T-helper 22 cell (primary cell): ENCODE results near the gene FOXN3.

Experiments
- DNase-seq: peaks from one replicate; pipeline ENCODE4 v3.0.0-alpha.2; 2020; ENCODE audit warnings: low read depth

Gene FOXN3

GRCh38 chr14:89430391-89431236 is 13.6 kb upstream of the FOXN3 start:
- no peak for DNase-seq

GRCh38 chr14:89429199-89430181 is 12.5 kb upstream of the FOXN3 start:
- no peak for DNase-seq

- DNase-seq = no peak
These were observed 11.6 kb upstream of the FOXN3 start for GRCh38 chr14:89428546-89429198.

DNA sequence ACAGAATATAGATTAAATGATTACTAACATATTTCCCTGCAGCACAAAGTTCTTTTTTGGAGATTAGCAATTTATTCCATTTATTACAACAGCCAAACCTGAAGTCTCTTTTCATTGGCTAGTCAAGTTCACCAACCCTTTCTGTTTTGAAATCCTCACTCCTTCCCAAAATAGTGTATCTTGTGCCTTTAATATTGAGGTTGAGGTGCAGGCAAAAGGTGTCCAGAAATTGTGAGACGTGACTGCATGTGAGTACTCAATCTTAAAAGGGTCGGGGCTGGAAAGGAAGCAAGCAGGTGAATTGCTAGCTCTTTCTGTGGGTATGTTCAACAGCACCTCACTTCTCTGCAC is 11.1 kb upstream of the FOXN3 start:
- DNase-seq = no peak

- DNase-seq = no peak
These were observed 10.6 kb upstream of the FOXN3 start for GRCh38 chr14:89427426-89428172.

DNA sequence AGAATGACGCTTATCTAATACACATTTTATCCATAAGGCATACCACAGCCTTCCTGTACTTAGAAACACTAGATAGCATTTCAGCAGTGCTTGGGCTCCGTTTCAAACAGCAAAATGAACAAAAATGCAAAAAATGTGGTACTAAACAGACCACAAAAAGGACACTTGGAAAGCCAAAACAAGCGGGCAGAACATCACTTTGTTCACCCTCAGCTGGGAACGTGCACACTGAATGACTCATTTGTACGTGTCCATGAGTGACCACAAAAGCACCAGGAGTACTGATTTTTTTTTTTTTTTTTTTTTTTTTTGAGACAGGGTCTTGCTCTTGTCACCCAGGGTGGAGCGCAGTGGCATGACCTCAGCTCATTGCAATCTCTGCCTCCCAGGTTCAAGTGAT is 8.9 kb upstream of the FOXN3 start:
- DNase-seq = no peak

GRCh38 chr14:89424241-89424640 is 7.2 kb upstream of the FOXN3 start:
- DNase-seq = no peak

DNA sequence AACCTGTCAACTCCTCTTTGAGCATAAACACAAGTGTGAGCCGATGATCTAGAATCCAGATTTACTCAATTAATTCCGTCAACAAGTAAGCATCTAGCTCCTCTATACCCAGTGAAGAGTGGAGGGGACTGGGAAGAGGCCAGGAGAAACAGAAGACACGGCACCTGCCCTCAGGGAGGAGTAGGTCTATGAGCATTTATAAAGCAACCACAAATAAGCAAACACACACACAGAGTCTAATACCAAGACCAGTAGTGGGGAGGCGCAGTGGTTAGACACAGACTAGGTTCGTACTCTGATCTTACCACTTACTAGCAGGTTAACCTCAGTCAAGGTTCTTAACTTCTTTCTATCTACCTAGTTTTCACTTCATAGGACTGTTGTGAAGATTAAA is 5.9 kb upstream of the FOXN3 start:
- no peak for DNase-seq

- DNase-seq = no peak
These were observed 5.3 kb upstream of the FOXN3 start for GRCh38 chr14:89422181-89422951.

GRCh38 chr14:89420502-89420901 is 3.5 kb upstream of the FOXN3 start:
- no peak for DNase-seq

- no peak for DNase-seq
These were observed 3.0 kb upstream of the FOXN3 start for GRCh38 chr14:89419973-89420482.

DNA sequence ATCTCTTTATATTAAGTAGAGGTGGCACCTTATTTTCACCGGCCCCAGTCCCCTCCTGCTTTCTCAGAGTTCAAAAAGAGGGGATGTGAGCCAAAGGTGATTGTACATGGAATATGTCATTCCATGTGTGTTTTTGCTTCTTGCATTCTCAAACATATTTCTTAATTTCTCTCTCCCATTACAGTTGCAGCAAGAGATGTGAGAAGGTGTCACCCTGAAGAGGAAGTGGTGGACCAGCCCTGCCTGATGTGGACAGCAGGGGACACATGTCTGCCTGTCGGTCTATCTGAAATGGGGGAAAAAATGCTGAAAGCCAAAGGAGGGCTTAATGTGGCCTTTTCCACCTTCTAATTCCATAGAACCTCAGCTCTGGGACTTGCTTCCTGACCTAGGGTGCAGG is 1.9 kb upstream of the FOXN3 start:
- DNase-seq = no peak

GRCh38 chr14:89418452-89418851 is 1.4 kb upstream of the FOXN3 start:
- DNase-seq = no peak

GRCh38 chr14:89417465-89418225 is 612 bp upstream of the FOXN3 start:
- DNase-seq = peak; percentile 36

GRCh38 chr14:89416002-89416995 is 734 bp downstream of the FOXN3 start:
- DNase-seq = peak; percentile 96

DNA sequence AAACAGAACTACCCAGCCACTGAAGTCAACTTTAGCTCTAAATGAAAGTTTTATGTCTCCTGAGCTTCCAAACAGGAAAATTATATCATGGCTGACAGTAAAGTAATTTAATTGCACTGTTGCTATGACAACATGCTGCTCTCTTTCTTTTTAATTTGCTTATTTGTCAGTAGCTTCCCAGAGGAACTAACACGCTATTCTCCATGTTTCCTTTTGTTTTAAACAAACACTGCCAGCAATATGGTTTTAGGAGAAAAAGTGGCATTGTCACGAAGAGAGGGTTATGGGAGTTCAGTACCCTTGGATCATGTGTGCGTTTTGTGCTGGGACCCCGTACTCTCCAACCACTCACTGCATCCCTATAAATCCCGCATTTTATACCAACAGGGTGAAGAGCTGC is 1.9 kb downstream of the FOXN3 start:
- no peak for DNase-seq

DNA sequence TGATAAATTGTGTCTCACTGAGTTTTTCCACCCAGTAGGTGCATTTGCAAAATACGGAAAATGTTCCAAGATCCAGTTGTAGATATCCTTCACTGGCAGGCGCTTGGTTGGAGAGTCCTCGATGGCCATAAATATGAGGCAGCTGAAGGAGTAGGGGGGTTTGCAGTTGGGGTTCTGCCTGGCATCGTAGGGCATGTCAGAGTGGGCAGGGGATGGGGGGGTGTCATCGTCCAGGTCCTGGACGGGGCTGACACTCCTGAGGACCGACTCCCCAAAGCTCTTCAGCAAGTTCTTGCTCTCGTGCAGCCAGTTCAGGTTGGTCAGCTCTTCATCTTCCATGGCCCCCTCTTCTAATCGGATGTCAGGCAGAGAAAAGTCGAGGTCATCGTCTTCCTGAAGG is 5.1 kb downstream of the FOXN3 start:
- no peak for DNase-seq

DNA sequence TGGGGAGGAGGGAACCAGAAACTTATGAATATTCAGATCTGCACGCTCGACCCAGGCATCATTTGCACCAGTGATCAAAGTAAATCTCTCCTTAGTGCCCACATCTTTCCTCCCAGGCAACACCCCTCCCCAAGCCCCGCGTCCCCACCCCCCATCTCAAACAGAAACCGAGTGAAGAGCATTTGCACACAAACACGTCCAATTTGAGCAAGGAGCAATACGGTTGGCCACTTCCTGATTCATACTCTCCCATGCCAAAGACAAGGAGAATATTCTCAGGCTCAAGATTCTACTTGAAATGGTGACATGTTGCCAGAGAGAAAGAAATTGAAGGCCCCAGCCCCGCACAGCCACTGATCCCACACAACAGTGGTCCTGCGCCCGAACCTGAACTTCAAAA is 7.1 kb downstream of the FOXN3 start:
- DNase-seq = no peak
